OCI-LY1 (cell line): ENCODE data around the gene TMIGD3.

Experiments
- H2AFZ ChIP-seq: fragments of 200-600 bp; sonication (generic), shearing (Covaris generic); 2 replicates; pipeline ENCODE4 v1.6.0; 2014; ENCODE audit warnings: antibody characterized with exemption, mild to moderate bottlenecking, low read length
- H3F3A ChIP-seq: fragments of 200-600 bp; sonication (generic), shearing (Covaris generic); 2 replicates; pipeline ENCODE4 v1.6.0; 2014; ENCODE audit warnings: mild to moderate bottlenecking, antibody characterized with exemption, low read length, moderate library complexity; ENCODE audit not compliant: insufficient read depth
- H3K27ac ChIP-seq: fragments of 200-600 bp; sonication (generic); 2 replicates; pipeline ENCODE4 v1.5.1; 2014; ENCODE audit warnings: low read length, mixed run types, mild to moderate bottlenecking, low read depth; ENCODE audit not compliant: poor library complexity, severe bottlenecking
- H3K27me3 ChIP-seq: fragments of 200-600 bp; sonication (generic); 2 replicates; pipeline ENCODE4 v1.6.0; 2014; ENCODE audit warnings: antibody characterized with exemption, mild to moderate bottlenecking, low read length, moderate library complexity; ENCODE audit not compliant: insufficient read depth
- H3K36me3 ChIP-seq: fragments of 200-600 bp; sonication (generic); 2 replicates; pipeline ENCODE4 v1.6.1; 2014; ENCODE audit warnings: mild to moderate bottlenecking, antibody characterized with exemption, low read length, moderate library complexity, mixed read lengths; ENCODE audit not compliant: insufficient read depth
- H3K4me1 ChIP-seq: fragments of 200-600 bp; sonication (generic); 2 replicates; pipeline ENCODE4 v1.5.1; 2014; ENCODE audit warnings: mild to moderate bottlenecking, low read length, moderate library complexity; ENCODE audit not compliant: insufficient read depth, severe bottlenecking
- H3K4me2 ChIP-seq: fragments of 200-600 bp; sonication (generic), shearing (Covaris generic); 2 replicates; pipeline ENCODE4 v1.6.1; 2014; ENCODE audit warnings: low read length
- H3K4me3 ChIP-seq: fragments of 200-600 bp; sonication (generic); 2 replicates; pipeline ENCODE4 v1.5.1; 2014; ENCODE audit warnings: low read length, low read depth, mild to moderate bottlenecking, mixed read lengths; ENCODE audit not compliant: poor library complexity, severe bottlenecking
- H3K79me2 ChIP-seq: fragments of 200-600 bp; shearing (Covaris generic); 2 replicates; pipeline ENCODE4 v1.6.1; 2016; ENCODE audit warnings: mixed run types, low read length, mixed read lengths; ENCODE audit not compliant: insufficient read depth
- H3K9ac ChIP-seq: fragments of 200-600 bp; sonication (generic), shearing (Covaris generic); 2 replicates; pipeline ENCODE4 v1.6.1; 2014; ENCODE audit warnings: mild to moderate bottlenecking, low read length, mixed read lengths
- H3K9me2 ChIP-seq: fragments of 200-600 bp; sonication (generic), shearing (Covaris generic); 2 replicates; pipeline ENCODE4 v1.6.1; 2014; ENCODE audit warnings: low read depth, mild to moderate bottlenecking, low read length, mixed read lengths
- H3K9me3 ChIP-seq: fragments of 200-600 bp; shearing (Covaris generic); 2 replicates; pipeline ENCODE4 v1.6.1; 2014; ENCODE audit warnings: low read length, mixed read lengths
- H4K20me1 ChIP-seq: fragments of 200-600 bp; sonication (generic), shearing (Covaris generic); 2 replicates; pipeline ENCODE4 v1.6.0; 2016; ENCODE audit warnings: mild to moderate bottlenecking, low read length; ENCODE audit not compliant: insufficient read depth
- CTCF ChIP-seq: fragments of 200-600 bp; sonication (generic), shearing (Covaris generic); IDR thresholded peaks from 2 replicates; pipeline ENCODE4 v1.5.1; 2017; ENCODE audit warnings: mild to moderate bottlenecking, antibody characterized with exemption, low read length, moderate library complexity, mixed read lengths
- EZH2 ChIP-seq: fragments of 200-600 bp; sonication (generic), shearing (Covaris generic); IDR thresholded peaks from 2 replicates; pipeline ENCODE4 v1.8.0; 2017; ENCODE audit warnings: borderline replicate concordance, mixed run types, mild to moderate bottlenecking, antibody characterized with exemption, low read length, moderate library complexity, mixed read lengths

TMIGD3 gene

DNA sequence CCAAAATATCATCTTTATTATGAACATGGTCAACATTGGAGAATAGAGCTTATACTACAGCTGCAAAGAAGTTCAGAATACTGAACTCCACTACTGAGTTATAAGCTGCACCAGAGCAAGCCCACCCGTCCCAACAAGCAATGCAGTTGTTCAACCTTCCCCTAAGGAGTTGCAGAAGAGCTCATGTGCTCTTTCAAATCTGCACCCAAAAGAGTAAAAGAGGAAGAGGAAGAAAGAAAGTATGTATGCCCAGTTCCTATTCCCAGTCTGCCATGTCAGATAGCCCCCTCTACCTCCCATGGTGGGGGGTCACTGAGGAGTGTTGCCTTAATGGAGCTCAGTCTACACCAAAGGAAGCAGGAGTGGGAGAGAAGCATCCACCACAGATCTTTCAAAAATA is 22.8 kb downstream of the TMIGD3 start:
- H3K36me3 ChIP-seq = no peaks in the 10 kb centered on the region
- no peaks in the 10 kb centered on the region for H4K20me1 ChIP-seq
- no peaks in the 10 kb centered on the region for H3K27me3 ChIP-seq
- no peak overlapping the region for H3K27ac ChIP-seq
- no peak overlapping the region for H3K9ac ChIP-seq
- no peak overlapping the region for H3K4me3 ChIP-seq
- TF ChIP-seq CTCF (no peak), EZH2 (no peak)
- H3K9me3 ChIP-seq = no peaks in the 10 kb centered on the region
- H3K79me2 ChIP-seq = no peaks in the 10 kb centered on the region
- no peak overlapping the region for H3K4me2 ChIP-seq
- no peaks in the 10 kb centered on the region for H3K9me2 ChIP-seq
- H3K4me1 ChIP-seq = peaks cover 17% of the 10 kb centered on the region
- H2AFZ ChIP-seq = no peak overlapping the region
- H3F3A ChIP-seq = no peaks in the 10 kb centered on the region

DNA sequence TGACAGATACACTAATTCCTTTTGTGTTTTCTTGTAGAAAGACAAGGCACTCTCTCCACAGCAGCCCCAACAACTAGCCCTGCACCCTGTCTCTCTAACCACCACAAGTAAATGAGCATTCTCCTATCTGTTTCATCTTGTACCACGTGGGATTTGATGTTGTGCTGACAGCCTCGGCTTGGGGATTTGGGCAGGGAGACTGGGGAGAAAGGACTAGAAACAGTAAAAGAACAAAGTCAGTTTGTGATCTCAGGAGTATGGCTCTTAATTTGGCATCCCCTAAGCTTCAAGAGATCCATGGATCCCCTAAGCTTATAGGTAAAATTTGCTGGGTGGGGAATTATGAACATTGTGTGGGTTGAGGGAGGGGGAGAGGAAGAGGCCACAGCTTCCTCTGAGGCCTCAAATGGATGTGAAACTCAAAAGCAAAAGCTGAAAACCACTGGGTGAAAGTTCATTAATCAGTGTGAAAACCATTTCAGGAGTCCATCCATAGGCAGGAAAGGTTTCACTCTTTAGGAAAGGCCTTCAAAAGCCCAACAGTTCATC is 26.6 kb downstream of the TMIGD3 start:
- Histone ChIP-seq H3F3A (no peaks in the 10 kb centered on the region), H3K79me2 (no peaks in the 10 kb centered on the region), H3K27me3 (no peaks in the 10 kb centered on the region), H3K9me3 (no peaks in the 10 kb centered on the region), H3K9me2 (no peaks in the 10 kb centered on the region), H4K20me1 (no peaks in the 10 kb centered on the region), H3K4me3 (no peak overlapping the region), H2AFZ (no peak overlapping the region), H3K4me2 (peak overlapping the region; percentile 18; the same call in 1 of the 2 replicates), H3K9ac (no peak overlapping the region), H3K36me3 (no peaks in the 10 kb centered on the region), H3K27ac (no peak overlapping the region), H3K4me1 (peaks cover 24% of the 10 kb centered on the region)
- TF ChIP-seq CTCF (no peak), EZH2 (no peak)

- H3K4me1 ChIP-seq = peaks cover 28% of the 10 kb centered on the region
- no peak overlapping the region for H3K9ac ChIP-seq
- H3K79me2 ChIP-seq = no peaks in the 10 kb centered on the region
- H3K27ac ChIP-seq = no peak overlapping the region
- no peaks in the 10 kb centered on the region for H3K27me3 ChIP-seq
- no peaks in the 10 kb centered on the region for H3F3A ChIP-seq
- H3K4me3 ChIP-seq = no peak overlapping the region
- H4K20me1 ChIP-seq = no peaks in the 10 kb centered on the region
- TF ChIP-seq CTCF = no peak
- no peak for TF ChIP-seq EZH2
- H3K9me2 ChIP-seq = no peaks in the 10 kb centered on the region
- H3K4me2 ChIP-seq = no peak overlapping the region
- H3K9me3 ChIP-seq = no peaks in the 10 kb centered on the region
- H2AFZ ChIP-seq = no peak overlapping the region
- no peaks in the 10 kb centered on the region for H3K36me3 ChIP-seq
Measured at GRCh38 chr1:111476214-111476613, 27.2 kb downstream of the TMIGD3 start.
